K562 (cell line): ENCODE measurements around the gene SULT2B1. TPM values are rescaled to one million over a fixed set of nuclear protein-coding genes. Genes with fewer than 3 reads are reported as not detected.
A peak's percentile ranks its signal among the peaks of the same experiment; 100 is the strongest.

Source experiments
- ARNT ChIP-seq, 2 experiments: fragments of 450-650 bp; IDR thresholded peaks; 2 replicates each; pipeline ENCODE4 v1.6.1; 2016; ENCODE audit warnings: mild to moderate bottlenecking in 1 of 2
- FOXA1 ChIP-seq: fragments of 450-650 bp; IDR thresholded peaks from 2 replicates; pipeline ENCODE4 v1.6.1; 2016; ENCODE audit warnings: mild to moderate bottlenecking, borderline replicate concordance
- ILK ChIP-seq: fragments of 450-650 bp; IDR thresholded peaks from 2 replicates; pipeline ENCODE4 v1.6.1; 2016; ENCODE audit warnings: missing genetic modification characterization, low read depth, mild to moderate bottlenecking, missing compliant biosample characterization, moderate library complexity, borderline replicate concordance
- MECOM ChIP-seq: fragments of 250-450 bp; sonication (Bioruptor Pico); IDR thresholded peaks from 2 replicates; pipeline ENCODE4 v1.8.0; 2022; ENCODE audit warnings: inconsistent platforms
- MXI1 ChIP-seq: IDR thresholded peaks from 2 replicates; pipeline ENCODE4 v1.6.1; 2011; ENCODE audit warnings: low read depth, mild to moderate bottlenecking, improper control_type of control experiment, low read length
- MYC ChIP-seq, 2 experiments: fragments of 250-450 bp in 1 of 2; sonication (Bioruptor Pico) in 1 of 2; IDR thresholded peaks; 2 replicates each; pipeline versions ENCODE4 v1.5.1 to v1.6.1; 2012 to 2021; ENCODE audit warnings: low read depth in 2 of 2, borderline replicate concordance in 1 of 2, improper control_type of control experiment in 1 of 2, low read length in 1 of 2, mild to moderate bottlenecking in 1 of 2, moderate library complexity in 1 of 2
- MYNN ChIP-seq, 2 experiments: sonication (generic); formaldehyde crosslinking in 1 of 2; IDR thresholded peaks; 2 replicates each; pipeline versions ENCODE4 v1.5.0 to v1.6.1; 2016 to 2020; ENCODE audit warnings: antibody characterized with exemption in 1 of 2, missing genetic modification reagents in 1 of 2
- NFE2 ChIP-seq: IDR thresholded peaks from 2 replicates; pipeline ENCODE4 v1.6.1; 2014; ENCODE audit warnings: antibody characterized with exemption, low read depth
- NFIX ChIP-seq: fragments of 250-450 bp; sonication (Bioruptor Pico); IDR thresholded peaks from 2 replicates; pipeline ENCODE4 v1.4.0; 2020; ENCODE audit warnings: low read depth, mild to moderate bottlenecking, moderate library complexity
- PHTF2 ChIP-seq: fragments of 250-450 bp; sonication (Bioruptor Pico); IDR thresholded peaks from 2 replicates; pipeline ENCODE4 v1.5.0; 2021; ENCODE audit warnings: mild to moderate bottlenecking
- SIN3B ChIP-seq: fragments of 450-650 bp; IDR thresholded peaks from 2 replicates; pipeline ENCODE4 v1.6.1; 2017; ENCODE audit warnings: low read depth, mild to moderate bottlenecking, moderate library complexity
- TEAD1 ChIP-seq, 2 experiments: fragments of 450-650 bp in 1 of 2; sonication (generic) in 1 of 2; formaldehyde crosslinking; IDR thresholded peaks; 2 replicates each; pipeline versions ENCODE4 v1.4.0 to v1.8.0; 2020 to 2022; ENCODE audit warnings: mild to moderate bottlenecking in 2 of 2, missing genetic modification reagents in 1 of 2
- THAP12 ChIP-seq: fragments of 250-450 bp; sonication (Bioruptor Pico); IDR thresholded peaks from 2 replicates; pipeline ENCODE4 v1.9.0; 2021; ENCODE audit warnings: mild to moderate bottlenecking, inconsistent platforms
- ZNF134 ChIP-seq: fragments of 250-450 bp; sonication (Bioruptor Pico); conservative IDR thresholded peaks from 2 replicates; pipeline ENCODE4 v1.4.0; 2020
- polyA plus RNA-seq, 8 experiments: library from polyadenylated mRNA; depleted of rRNA in 4 of 8; stranded (reverse) in 5 of 8; unstranded in 3 of 8; fragments of >200 nt; fragmentation: Nextera tagmentation in 2 of 8; fragmentation: Illumina TruSeq in 1 of 8; extraction: Ambion mirVana in 2 of 8; extraction: Trizol in 1 of 8; gene quantifications; 2 replicates each; pipeline versions ENCODE4 v1.2.1 to v1.2.3, GENCODE V29; 2011 to 2014; ENCODE audit warnings: inconsistent platforms in 1 of 8, missing spikeins in 1 of 8
- total RNA-seq, 7 experiments: library from RNA; depleted of rRNA in 6 of 7; stranded (reverse); fragments of >200 nt in 6 of 7; fragmentation: Illumina TruSeq in 2 of 7; extraction: Trizol in 2 of 7; gene quantifications; 2 replicates each; pipeline versions ENCODE4 v1.2.1 to v1.2.3, GENCODE V29; 2011 to 2021; ENCODE audit warnings: low replicate concordance in 1 of 7
- TF ChIP-seq, protein P1 (sequence below), 2 experiments: fragments of 450-650 bp; IDR thresholded peaks; 2 replicates each; pipeline ENCODE4 v1.6.1; 2016; ENCODE audit warnings: mild to moderate bottlenecking in 2 of 2, borderline replicate concordance in 1 of 2, low read depth in 1 of 2, moderate library complexity in 1 of 2

SULT2B1 gene
- total and polyA plus RNA-seq, 9 of the 15 experiments (the other 6 are each of a cell fraction or from before 2014, with no cell fraction given) = 0.09 to 0.62 (median 0.22) TPM; not detected in 2

DNA sequence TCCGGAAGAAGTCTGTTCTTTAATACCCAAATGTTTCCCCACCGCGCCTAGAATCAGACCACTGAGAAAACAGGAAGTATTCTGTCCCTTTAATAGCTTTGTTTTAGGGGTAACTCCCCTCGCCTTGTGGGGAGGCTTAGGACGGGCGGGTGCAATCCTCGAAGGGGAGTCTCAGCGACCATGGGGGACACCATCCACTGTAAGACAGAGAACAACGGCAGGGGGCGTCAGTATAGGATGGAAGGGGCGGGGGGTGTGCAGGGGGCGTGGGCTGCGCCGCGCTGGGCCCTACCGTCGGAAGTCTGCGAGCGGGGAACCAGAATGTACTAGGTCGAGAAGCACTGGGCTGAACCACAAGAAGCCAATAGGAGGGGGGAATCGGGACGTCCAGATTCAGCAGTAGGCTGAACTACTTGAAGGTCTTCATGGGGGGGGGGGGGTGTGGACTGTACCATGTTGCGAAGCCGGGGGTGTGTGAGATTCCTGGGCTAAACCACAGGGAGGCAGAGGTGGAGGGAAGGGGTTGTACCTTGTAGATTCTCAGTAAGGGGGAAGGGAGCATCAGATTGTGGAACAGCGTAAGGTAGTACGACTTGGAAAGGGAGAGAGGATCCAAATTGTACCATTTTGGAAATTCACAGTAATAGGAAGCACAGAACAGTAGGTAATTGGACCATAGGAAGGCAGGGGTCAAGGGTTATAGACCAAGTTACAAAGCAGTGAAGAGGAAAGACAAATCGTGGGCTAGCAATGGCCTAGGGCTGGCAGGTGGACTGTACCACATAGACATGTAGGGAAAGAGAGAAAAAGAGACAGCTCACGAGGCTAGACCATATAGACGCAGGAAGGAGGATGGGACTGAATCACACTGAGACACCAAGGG is 86.2 kb downstream of the SULT2B1 start (continued):
- TF ChIP-seq NFIX = no peak
- no peak for TF ChIP-seq MECOM
- TF ChIP-seq NFE2 = no peak
- TF ChIP-seq ILK (tag) = no peak
- no peak for TF ChIP-seq ZNF134 (CRISPR knock-in tag)
- no peak for TF ChIP-seq TEAD1 (CRISPR knock-in tag; IDR thresholded peaks at IDR 0.05)
- TF ChIP-seq FOXA1 = no peak
- TF ChIP-seq SIN3B = no peak
- TF ChIP-seq MYC (IDR thresholded peaks at IDR 0.05; ENCODE audit: low read depth, low read length) = no peak
- TF ChIP-seq MYC (CRISPR knock-in tag; IDR thresholded peaks at IDR 0.05; ENCODE audit: borderline replicate concordance, low read depth) = 0 out of 2 replicates have a peak, but pooled peaks have one; percentile 7
- peak; percentile 62 to 89 for TF ChIP-seq ARNT (IDR thresholded peaks at IDR 0.05)
- no peak for TF ChIP-seq MYNN (IDR thresholded peaks at IDR 0.05)
- TF ChIP-seq MYNN (CRISPR knock-in tag; IDR thresholded peaks at IDR 0.05) = no peak
- TF ChIP-seq MXI1 = peak; percentile 58; the same call in 1 of the 2 replicates
- no peak for TF ChIP-seq THAP12 (CRISPR knock-in tag)
- TF ChIP-seq PHTF2 = no peak
- TF ChIP-seq, protein P1, sequence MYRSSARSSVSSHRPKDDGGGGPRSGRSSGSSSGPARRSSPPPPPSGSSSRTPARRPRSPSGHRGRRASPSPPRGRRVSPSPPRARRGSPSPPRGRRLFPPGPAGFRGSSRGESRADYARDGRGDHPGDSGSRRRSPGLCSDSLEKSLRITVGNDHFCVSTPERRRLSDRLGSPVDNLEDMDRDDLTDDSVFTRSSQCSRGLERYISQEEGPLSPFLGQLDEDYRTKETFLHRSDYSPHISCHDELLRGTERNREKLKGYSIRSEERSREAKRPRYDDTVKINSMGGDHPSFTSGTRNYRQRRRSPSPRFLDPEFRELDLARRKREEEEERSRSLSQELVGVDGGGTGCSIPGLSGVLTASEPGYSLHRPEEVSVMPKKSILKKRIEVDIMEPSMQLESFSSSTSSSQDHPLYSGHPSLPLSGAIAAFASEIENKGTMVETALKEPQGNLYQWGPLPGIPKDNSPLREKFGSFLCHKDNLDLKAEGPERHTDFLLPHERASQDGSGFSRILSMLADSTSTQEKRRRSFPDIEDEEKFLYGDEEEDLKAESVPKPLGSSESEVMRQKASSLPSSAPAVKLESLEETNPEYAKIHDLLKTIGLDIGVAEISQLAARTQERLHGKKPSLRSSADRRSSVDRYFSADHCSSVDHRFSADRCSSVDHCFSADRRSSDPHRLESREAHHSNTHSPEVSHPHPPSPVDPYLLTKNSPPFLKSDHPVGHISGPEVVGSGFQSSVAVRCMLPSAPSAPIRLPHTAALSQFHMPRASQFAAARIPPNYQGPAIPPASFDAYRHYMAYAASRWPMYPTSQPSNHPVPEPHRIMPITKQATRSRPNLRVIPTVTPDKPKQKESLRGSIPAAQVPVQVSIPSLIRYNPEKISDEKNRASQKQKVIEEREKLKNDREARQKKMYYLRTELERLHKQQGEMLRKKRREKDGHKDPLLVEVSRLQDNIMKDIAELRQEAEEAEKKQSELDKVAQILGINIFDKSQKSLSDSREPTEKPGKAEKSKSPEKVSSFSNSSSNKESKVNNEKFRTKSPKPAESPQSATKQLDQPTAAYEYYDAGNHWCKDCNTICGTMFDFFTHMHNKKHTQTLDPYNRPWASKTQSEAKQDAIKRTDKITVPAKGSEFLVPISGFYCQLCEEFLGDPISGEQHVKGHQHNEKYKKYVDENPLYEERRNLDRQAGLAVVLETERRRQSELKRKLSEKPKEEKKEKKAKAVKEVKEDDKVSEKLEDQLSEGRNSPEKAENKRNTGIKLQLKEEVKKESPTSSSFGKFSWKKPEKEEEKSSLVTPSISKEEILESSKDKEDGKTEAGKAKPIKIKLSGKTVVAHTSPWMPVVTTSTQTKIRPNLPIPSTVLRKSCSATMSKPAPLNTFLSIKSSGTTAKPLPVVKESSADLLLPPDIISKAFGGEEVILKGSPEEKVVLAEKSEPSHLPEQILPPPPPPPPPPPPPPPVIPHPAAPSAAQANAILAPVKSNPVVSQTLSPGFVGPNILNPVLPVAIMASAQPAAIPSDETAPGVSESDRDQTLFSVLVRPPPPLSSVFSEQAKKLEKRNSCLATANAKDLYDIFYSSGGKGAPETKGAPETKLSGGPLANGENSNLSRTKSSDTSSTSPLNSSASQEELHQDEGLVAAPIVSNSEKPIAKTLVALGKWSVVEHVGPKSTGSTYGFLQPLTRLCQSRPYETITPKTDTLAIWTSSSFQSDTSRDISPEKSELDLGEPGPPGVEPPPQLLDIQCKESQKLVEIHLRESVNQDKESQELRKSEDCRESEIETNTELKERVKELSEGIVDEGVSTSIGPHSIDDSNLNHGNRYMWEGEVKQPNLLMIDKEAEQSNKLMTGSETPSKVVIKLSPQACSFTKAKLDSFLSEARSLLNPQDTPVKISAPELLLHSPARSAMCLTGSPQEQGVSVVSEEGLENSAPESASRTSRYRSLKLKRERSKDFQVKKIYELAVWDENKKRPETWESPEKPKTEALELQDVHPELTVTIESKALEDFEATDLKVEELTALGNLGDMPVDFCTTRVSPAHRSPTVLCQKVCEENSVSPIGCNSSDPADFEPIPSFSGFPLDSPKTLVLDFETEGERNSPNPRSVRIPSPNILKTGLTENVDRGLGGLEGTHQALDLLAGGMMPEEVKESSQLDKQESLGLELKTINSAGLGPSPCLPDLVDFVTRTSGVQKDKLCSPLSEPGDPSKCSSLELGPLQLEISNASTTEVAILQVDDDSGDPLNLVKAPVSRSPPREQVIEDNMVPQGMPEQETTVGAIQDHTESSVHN (IDR thresholded peaks at IDR 0.05; ENCODE audit: borderline replicate concordance in 1 of 2, low read depth in 1 of 2) = 0 out of 4 replicates have a peak, but pooled peaks of 1 of the 2 experiments have one; percentile 6
